HG03469 (cell line): ENCODE measurements around the gene PDK2.

ENCODE experiments used
- ATAC-seq: cut with Tn5 transposase; IDR thresholded peaks from one replicate; pipeline ENCODE4 v1.9.1; 2021; ENCODE audit warnings: mild to moderate bottlenecking, moderate library complexity, moderate number of reproducible peaks; ENCODE audit not compliant: unreplicated experiment

PDK2 gene

DNA sequence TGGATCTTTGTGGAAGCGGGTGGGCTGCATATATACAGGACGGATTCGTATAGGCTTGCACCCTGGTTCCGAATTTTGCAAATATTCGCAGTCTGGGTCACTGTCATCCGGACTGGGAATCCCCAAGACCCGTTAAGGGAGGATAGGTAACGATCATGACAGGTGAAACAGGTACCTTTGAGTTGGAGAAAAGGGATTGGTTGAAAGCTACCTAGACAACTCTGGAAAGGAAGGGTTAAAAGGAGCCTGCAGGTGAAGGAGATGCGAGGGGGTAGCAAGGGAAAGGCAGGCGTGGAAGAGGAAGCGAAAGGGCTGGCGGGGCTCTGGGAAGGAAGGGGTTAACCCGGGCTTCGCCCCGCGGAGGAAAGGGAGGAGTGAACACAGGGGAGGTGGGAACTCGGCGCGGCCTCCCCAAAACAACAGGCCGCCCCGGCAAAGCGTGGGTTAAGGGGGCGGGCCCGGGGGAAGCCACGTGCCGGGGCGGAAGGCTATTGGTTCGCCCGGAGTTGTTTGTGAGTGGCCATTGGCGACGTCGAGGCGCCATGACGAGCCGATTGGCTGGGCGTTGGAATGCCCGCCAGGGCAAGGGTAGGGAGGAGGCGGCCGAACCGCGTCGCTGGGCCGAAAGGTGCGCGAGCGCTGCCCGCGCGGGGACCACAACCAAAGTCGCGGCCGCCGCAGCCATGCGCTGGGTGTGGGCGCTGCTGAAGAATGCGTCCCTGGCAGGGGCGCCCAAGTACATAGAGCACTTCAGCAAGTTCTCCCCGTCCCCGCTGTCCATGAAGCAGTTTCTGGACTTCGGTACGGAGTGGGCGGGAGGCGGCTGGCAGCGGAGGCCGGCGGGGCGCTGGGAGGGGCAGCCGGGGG lies at the start of gene PDK2:
TSS of gene PDK2 (plus strand) at position 599 of the 867 bp plus-strand sequence. CDS start at position 684, 85 bp downstream.
- peak; percentile 74 for ATAC-seq

DNA sequence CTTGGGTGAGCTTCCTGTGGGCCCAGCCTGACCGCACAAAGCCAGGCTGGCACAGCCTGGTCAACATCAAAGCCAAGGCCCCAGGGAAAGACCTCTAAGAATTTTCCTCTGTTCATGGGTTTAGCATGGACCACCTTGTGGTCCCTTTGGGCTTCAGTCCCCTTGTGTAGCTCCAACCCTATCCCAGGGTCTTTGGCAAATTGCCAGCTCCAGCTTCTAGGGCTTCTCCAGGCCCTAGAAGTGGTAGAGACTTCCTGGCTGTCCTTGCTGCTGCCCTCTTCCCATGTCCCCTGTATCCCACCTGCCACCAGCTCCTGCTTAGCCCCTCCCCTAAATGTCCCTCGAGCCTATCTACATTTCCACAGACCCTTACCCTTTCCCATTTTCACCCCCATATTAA lies 49.0 kb upstream of the PDK2 start:
- no peak for ATAC-seq

DNA sequence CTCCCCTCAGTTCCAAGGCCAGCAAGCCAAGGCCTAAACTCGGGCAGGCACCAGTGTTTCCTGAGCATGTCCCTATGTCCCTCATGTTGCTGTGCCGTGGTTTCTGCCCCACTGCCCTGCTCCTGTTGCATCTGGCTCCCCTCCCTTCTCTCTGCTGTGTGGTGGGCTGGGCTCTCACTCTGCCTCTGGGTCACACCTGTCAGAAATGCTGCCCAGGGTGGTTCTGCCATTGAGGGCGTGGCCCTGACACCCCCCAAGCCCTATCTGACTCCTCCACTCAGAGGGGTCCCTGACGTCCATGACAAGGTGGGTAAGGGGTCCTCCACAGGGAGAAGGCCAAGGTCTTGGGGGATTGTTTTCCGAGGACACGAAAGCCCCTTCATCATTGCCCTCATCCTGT lies 48.5 kb upstream of the PDK2 start:
- no peak for ATAC-seq

DNA sequence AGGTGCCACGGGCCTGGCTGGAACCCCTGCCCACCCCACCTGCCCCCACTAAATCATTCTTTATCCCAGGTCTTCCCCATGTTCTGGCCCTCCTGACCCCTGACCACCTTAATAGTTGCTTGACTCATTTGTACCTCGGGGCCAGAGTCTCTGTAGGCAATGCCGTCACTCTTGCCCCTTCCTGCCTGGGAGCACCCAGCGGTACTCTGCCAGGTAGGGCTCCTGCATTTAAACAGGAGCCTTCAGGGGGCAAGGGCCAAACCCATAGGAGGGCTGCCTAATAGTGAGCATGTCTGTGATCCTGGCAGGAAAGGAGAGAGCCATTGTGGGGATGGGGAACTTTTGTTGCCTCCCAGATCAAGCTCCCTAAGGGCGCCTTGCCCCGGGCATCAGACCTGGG lies 48.1 kb upstream of the PDK2 start:
- no peak for ATAC-seq

DNA sequence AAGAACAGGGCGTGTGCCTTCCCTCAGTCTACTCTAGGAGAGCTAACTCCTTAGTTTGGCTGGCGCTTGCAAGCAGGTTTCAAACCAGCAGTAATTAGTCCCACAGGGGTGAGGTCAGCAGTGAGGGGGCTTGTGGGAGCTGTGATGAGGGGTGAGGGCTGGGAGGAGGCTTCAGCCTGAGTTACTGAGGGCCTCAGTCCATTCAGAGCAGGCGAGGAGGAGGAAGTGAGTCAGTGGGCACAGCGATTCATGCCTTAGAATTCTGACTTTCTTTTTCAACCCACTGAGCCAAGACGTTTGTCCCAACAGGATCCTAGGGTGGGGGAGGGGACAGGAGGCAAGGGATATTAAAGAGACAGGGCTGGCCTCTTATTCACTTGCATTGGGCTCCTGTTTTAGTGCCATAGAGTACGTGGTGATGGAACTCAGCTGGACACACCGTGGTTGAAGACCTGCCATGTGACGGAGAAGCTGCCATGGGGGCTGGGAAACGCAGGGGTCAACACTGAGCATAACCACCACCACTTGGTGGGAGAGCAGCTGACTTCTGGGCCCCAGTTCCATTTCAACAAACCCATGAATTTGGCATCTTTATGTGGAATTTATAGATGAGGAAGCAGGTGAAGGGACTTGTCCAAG lies 47.5 kb upstream of the PDK2 start:
- ATAC-seq = no peak

DNA sequence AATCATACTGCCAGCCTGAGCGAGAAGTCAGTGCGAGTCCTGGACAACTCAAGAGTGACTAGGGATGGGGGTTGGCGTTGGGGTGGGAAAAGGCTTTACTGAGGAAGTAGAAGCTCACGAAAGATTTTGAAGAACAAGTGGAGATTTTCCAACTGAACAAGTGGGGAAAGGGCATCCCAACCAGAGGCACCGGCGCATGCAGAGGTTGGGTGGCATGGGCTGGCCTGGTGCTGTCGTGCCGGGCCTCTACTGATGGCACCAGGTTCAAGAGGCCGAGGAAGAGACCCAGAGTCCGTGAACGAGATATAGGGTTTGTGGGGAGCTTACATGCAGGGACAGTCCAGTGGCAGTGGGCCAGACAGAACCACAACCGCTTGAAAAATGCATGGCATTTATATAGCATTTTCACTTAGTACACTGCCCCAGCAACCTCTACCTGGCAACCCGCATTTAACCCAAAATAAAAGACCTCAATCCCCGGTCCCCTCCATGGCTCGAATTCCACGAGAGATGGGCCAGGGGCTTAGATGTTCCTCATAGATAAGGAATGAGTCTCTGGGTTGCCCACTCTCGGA lies 46.9 kb upstream of the PDK2 start:
- no peak for ATAC-seq

DNA sequence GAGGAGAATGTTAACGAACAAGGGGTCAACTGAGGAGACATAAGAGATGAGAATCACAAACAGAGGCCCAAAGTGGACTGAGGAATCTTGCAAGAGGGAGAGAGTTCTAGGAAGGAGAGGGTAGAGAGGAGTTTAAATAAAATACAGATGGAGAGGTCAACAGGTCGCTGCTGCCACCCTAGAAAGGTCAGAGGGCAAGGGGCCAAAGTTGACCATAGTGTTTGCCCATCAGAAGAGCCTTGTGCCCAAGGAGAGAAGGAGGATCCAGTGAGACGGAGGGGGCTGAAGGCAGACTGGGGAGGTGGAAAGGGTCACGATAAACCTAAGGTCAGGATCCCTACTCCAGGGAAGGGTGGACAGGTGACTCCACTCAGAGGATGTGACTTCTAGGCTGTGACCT lies 46.2 kb upstream of the PDK2 start:
- ATAC-seq = no peak

DNA sequence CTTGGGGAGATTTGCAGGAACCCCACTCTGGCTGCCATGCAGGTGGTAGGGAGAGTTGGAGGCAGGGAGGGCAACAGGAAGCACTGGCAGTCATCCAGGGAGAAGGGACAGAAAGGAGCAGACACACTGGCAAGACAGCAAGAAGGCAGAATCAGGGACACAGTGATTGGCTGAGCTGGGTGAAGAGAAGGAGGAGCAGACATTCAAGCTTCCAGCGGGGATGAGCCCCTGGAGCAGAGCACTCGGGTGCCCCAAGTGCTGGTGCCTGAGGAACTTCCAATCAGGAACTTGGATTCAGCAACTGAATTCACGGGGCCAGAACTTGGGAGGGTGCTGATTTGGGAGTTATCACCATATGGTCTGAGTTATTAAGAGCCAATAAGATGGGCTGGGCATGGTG lies 45.5 kb upstream of the PDK2 start:
- no peak for ATAC-seq

DNA sequence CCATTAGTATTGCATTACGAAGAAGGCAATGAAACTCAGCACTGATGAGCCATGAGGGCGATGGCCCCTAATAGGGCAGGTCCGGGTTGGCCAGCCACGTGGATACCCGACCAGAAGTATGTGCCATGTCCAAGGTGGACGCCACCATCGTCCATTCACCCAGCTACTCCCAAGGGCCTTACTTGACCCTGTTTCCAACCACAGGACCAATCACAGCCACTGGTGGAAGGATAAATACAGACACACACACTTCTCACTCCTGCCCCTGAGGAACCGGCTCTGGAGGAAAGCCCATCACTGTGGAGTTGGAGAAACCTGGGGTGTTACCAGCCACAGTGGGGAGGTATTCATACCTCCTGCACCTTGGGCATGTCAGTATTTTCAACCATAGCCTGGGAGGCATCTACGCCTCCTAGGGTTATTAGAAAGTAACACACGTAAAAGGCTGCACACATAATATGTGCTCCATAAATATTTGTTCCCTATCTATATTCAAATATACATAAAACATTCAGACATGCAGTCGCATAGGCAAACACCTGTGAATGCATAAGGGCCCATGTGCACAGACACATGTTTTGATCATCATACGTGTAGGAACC lies 44.6 kb upstream of the PDK2 start:
- no peak for ATAC-seq

DNA sequence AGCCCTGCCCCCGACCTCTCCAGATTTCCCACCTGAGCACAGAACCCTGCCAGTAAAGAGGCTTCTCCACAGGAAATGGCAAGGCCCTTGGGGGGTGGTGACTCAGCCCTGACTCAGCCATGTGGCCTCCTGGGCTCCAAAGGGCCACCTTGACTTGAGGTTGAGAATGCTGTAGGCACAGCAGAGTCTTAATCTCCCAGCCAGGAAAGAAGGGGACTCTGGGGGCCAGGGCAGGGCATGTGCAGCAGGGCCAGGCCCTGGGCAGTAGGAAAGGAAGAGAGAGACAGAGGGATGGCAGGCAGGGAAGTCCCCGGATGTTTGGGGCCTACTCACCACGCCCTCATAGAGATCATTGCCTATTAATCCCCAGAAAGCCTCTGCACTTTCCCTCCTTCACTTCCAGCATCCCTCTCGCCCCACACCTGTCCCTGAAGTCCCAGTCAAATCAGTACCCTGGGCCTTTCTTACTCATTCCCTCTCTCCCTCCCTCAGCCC lies 44.0 kb upstream of the PDK2 start:
- ATAC-seq = no peak

DNA sequence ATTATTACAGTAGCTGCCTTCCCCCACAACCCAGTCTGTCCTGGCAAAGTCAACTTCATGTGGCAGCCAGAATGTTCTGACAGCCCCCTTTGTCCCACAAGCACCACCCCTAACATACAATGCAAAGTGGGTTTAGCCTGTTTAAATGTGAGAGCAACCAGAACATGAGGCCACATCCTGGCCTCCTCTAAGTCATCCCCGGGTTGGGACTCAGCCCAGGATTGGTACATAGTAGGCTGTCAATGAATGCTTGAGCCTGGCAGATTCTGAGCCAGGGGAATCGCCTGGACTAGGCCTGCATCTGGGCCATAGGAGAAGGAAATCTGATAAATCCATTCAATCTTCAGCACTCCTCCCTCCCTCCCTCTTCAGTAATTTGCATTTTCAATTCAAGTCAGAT lies 43.5 kb upstream of the PDK2 start:
- ATAC-seq = no peak

DNA sequence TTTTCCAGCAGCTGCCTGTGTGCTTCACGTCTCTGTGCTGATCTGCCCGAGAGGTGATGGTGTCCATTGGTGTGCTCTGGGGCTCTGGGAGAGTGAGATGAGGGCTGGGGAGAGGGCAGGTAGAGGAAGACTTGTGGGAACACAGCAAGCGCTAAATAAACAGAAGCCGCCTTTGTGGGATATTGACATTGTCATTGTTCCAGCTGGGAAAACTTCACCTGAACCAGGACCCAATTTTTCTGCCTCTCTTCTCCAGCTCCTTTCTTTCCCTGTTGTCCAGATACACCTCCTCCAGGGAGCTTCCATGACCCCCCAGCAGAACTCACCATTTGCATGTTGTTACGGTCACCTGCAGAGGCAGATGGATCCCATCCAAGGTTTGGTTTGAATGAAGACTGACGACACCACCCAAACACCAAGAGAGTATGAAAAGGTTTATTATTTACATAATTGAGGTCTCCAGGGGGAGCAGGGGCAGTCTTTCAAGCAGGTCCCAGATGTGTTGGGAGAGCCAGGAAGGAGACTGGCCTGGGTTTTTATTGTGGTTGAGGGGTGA lies 42.8 kb upstream of the PDK2 start:
- ATAC-seq = no peak

DNA sequence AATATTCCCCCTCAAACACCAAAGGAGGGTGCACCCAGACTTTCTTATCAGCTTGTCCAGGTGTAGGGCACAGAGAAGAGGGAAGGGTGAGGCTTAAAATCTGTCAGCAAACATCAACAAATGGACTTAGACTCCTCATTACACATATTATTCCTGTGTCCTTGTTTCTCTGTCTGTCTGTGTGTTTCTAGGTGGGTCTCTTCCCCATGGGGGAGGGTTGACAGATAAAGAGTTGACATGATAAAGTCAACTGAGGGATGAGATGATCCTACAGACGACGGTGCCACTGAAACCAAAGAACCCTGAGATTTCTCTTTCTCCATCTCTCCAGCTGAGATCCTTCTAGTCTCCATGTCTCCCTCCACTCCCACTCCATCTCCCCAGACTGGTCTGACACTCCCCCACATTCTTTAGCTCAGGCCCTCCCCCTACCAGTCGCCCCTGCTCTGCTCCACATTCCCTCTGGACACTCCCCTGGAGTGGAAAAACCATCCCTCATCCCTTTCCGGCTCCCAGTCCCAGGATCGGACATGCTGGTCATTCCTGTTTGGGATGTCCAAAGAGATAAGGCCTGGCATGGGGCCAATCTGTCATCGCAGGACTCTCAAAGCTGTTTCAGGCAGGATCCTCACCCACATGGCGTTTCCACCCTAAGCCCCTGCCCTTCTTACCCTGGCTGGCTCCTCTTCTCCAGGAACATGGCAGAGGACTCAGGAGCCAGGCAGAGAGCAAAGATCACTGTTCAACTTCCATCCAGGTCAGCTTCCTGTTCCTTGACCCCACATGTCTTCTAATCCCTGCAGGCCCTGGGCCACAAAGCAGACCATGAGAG lies 42.1 kb upstream of the PDK2 start:
- no peak for ATAC-seq

DNA sequence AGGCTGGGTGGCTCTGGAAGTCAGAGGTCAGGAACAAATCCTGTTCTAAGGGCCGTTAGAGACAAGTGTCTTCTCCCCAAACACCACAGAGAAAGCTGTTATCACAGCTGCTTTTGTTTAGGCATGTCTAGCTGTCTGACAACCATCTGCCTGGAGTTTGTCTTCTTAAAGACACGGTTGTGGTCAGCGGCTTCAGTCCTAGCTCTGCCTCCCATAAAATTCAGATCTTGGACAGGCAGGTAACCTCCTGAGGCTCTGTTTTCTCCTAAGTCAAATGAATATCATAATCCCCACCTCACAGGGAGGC lies 41.5 kb upstream of the PDK2 start:
- no peak for ATAC-seq

DNA sequence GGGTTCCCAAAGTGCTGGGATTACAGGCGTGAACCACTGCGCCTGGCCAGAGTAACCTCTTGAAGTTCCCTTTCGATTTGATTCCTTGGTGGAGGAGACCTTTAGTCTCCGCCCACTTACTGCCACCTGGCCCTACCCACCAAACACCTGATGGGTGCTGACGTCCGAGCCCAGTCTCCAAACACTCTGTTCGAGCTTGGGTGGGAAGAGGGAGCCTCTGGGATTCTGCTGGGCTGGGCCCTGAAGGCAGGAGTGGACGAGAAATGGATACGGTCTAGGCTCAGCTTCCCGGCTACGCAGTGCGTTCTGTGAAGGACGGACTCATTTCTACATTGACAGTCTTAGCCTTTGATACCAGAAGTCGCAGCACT lies 40.1 kb upstream of the PDK2 start:
- ATAC-seq = no peak

DNA sequence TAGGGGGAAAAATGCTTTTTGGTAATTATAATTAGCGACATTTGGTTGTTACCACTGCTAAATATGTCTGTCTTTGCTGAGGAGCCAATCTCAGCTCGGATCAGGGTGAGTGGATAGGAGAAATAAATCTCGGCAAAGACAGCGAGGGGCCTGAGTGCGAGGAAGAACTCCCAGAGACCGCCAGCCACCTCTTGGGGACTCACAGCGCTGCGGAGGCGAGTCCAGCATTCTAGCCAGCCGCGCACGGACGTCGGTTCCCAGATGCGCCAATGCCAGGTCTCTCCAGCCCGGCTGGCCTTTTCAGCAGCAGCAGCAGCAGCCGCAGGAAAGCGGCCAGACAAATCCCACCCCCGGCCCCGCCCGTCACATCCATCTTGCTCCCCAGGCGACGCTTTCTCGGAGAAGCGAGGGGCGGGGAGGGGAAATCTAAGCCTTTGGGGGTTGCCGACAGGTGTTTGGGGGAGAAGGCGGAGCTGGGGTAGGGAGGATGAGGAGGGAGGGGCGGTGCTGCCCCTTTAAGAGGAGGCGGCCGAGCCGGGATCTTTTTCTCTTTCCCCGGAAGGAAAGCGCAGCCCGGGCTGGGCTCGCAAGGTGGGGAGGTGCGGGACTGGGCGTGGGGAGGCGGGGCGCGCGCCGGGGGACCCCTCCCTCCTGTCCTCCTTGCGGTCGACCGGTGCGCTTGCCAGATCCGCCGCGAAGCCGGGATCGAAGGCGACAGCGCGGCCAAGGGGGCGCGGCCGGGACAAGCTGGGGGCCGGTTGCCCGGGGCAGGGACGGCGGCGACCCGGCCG lies 39.5 kb upstream of the PDK2 start, which contains the start of gene ITGA3:
TSS of gene ITGA3 (plus strand) at position 685 of the 791 bp plus-strand sequence. CDS start 330 bp downstream, outside the sequence.
- ATAC-seq = no peak

DNA sequence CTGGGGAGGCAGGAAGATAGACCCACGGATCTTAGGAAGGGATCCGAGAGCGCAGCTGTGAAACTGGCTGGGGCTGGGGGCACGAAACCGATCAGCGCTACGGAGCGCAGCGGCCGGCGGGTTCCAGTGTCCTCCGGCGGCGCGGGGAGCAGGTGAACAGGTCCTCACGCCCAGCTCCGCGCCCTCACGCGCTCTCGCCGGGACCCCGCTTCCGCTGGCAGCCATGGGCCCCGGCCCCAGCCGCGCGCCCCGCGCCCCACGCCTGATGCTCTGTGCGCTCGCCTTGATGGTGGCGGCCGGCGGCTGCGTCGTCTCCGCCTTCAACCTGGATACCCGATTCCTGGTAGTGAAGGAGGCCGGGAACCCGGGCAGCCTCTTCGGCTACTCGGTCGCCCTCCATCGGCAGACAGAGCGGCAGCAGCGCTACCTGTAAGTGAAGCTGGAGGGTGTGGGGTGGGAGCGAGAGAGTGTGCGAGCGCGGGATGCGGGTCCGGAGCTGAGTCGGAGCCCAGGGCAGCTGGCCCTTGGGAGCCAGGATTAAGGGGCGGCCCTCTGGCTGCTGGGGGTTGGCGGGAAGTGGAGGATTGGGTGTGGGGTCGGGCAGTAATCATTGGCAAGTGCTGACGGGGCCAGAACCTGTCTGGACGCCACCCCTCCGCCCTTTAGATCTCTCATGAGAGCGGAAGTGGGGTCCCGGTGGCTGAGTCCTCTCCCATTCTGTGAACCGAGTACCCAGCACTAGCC lies 38.8 kb upstream of the PDK2 start:
- ATAC-seq = peak; percentile 63

DNA sequence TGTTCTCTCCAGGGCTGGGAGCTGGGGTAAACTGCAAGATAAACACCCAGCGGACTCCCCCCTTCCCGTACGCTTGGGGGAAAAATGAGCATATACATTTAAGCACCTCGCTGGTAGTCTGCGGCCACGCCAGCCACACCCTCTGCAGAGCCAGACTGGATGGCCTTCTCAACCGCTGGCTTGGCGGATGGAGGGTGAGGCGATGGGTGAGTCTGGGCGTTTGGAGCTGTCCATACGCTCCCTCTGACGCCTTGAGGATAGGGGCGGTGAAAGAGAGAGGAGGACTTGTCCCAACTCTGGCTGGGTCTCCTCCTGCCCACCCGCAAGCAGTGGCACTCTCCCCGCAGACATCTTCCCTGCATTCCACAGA lies 38.2 kb upstream of the PDK2 start:
- ATAC-seq = no peak

DNA sequence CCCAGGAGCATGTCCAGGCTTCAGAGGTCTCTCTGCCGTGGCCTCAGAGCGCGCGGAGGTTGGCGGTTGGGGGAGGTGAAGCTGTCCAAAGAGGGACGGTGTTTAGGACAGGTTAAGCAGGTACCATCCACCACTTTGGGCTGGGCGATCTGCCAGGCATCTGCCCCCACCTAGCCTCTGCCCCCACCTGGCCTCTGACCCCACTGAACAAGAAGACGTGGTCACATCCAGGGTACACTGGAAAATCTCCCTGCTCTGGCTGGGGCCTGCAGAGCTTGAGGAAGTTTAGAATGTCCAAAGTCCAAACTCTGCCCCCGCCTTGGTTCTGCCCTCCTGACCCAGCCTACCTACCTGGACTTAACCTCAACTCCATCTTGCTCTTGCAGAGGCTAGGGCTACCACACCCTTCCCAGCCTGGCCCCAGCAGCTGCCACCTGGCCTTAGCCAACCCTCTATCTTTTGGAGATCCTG lies 37.6 kb upstream of the PDK2 start:
- ATAC-seq = no peak
